Ovary (tissue), 3 donors: Measurements from ENCODE around the gene SRD5A3.

Experiments used
- POLR2A ChIP-seq: fragments of 450-650 bp; IDR thresholded peaks from one replicate; pipeline ENCODE4 v1.6.1; 2017; ENCODE audit warnings: antibody characterized with exemption, mild to moderate bottlenecking, moderate library complexity
- TF ChIP-seq, protein P1 (sequence below), 3 donors: fragments of 450-650 bp in 2 of 3; fragments of 200-600 bp in 1 of 3; IDR thresholded peaks; one replicate each; pipeline versions ENCODE4 v1.5.1 to v1.8.0; 2016 to 2022; ENCODE audit warnings: antibody characterized with exemption in 3 of 3, mild to moderate bottlenecking in 1 of 3
- donor health status: DM: no; HTN: no; CAD: no.

DNA sequence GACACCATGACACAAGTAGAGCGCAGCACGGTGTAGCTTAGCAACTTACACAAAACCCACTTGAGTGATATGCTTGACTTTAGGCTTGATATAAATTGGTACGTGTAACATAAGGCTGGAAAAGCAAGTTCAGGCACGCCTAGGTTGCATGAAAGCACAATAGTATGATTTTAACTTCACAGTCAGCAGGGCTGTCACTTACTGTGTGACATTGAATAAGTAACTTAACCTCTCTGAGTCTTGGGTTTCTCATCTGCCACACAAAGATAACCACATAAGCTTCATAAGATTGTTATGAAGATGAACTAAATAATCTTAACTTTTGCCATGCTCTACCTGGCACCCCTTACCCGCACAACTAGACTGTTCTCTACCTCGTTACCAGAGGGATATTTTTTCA lies 9.5 kb downstream of the SRD5A3 start:
- TF ChIP-seq, protein P1, sequence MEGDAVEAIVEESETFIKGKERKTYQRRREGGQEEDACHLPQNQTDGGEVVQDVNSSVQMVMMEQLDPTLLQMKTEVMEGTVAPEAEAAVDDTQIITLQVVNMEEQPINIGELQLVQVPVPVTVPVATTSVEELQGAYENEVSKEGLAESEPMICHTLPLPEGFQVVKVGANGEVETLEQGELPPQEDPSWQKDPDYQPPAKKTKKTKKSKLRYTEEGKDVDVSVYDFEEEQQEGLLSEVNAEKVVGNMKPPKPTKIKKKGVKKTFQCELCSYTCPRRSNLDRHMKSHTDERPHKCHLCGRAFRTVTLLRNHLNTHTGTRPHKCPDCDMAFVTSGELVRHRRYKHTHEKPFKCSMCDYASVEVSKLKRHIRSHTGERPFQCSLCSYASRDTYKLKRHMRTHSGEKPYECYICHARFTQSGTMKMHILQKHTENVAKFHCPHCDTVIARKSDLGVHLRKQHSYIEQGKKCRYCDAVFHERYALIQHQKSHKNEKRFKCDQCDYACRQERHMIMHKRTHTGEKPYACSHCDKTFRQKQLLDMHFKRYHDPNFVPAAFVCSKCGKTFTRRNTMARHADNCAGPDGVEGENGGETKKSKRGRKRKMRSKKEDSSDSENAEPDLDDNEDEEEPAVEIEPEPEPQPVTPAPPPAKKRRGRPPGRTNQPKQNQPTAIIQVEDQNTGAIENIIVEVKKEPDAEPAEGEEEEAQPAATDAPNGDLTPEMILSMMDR (IDR thresholded peaks at IDR 0.05): no peak
- no peak for TF ChIP-seq POLR2A
